Putamen (tissue), 1 donor: ENCODE data around the gene NME1.
"Not testable (repeated sequence)": the region's sequence is repeated elsewhere in the genome, so short reads cannot be mapped to it uniquely, and the experiment has no call there.

Experiments used
- DNase-seq: peaks from one replicate; pipeline ENCODE4 v3.0.0-alpha.2; 2016; ENCODE audit warnings: low spot score

Gene NME1

DNA sequence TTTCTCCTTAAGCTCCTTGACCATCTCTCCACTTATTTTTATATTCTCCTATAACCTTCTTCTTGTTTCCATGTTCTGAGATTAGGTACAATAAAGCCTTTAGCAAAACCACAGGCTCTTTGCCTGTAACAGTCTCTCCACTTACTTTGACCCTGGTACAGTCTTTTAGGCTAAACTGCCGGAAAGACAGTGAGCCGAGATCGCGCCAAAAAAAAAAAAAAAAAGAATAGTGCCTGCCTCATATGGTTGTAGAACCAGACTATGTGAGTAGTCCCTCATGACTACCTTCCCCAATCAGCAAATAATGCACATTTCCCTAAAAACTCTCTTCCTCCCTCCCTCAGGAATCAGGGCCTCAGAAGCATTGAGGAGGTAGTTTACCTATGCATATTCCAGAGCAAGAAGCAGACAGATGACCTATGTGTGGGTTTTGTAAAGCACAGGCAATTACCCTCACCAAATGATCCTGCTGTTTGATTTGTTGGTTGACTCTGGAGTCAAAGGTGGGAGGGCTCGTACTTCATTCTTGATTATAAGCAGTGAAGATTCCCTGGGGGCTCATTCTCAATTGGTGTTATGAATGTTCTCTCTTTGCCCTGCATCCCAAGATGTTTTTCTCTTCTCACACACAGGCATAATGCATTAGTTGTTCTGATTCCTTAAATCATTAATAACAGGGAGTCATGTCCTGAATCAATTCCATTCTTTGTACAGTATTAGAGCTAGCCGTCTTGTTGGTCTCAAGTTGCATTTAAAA is 8.9 kb upstream of the NME1 start:
- DNase-seq, result no peak

DNA sequence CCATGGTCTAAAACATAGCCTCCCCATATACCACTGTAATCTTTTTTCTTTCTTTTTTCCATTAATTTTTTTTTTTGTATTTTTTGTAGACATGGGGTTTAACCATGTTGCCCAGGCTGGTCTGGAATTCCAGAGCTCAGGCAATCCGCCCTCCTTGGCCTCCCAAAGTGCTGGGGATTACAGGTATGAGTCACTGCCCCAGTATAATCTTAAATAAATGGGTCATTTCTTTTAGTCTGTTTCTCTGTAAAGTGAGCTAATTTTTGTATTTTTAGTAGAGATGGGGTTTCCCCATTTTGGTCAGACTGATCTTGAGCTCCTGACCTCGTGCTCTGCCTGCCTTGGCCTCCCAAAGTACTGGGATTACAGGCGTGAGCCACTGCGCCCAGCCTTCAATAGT is 5.7 kb upstream of the NME1 start:
- DNase-seq, result no peak

DNA sequence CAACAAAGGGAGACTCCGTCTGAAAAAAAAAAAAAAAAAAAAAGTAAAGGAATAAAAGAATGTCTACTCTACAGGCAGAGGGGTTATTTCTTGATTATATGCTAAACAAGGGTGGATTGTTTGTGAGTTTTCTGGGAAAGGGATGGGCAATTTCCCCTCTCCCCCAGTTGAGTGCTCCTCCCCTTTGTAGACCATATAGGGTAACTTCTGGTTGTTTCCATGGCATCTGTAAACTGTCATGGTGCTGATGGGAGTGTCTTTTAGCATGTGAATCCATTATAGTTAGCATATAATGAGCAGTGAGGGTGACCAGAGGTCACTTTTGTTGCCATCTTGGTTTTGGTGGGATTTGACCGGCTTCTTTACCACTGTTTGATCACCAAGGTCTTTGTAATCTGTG is 4.2 kb upstream of the NME1 start:
- DNase-seq, result no peak

DNA sequence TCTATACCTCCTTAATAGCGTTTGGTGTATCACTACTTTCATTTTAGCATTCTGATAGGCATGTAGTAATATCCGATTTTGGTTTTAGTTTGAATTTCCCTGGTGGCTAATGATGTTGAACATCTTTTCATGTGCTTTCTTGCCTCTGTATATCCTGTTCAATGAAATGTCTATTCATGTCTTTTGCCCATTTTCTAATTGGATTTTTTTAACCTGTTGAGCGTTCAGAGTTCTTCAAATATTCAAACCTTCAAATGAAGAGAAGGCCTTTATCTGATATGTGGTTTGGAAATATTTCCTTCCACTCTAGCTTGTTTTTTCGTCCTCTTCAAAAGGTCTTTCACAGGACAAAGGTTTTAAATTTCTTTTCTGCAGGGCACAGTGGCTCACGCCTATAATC is 2.4 kb upstream of the NME1 start:
- DNase-seq, result no peak

DNA sequence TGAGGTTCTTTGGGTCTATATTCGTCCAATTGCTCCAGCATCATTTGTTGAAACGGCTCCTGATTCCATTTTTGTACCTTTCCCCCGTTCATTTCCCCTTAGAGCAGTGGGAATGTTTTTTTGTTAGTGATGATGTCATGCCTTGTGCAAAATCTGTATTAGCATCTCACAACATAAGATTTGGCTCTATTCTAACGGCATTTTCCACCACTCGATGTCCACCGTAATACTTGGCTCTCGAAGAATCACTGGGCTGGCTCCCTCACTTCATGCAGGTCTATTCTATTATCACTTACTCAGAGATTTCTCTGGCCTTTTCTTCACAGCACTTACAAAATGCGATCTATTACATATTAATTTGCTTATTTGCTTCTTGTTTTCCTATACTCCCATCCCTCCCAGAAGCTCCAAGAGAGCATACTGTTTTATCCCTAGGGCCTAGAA is 571 bp upstream of the NME1 start:
- no peak for DNase-seq

DNA sequence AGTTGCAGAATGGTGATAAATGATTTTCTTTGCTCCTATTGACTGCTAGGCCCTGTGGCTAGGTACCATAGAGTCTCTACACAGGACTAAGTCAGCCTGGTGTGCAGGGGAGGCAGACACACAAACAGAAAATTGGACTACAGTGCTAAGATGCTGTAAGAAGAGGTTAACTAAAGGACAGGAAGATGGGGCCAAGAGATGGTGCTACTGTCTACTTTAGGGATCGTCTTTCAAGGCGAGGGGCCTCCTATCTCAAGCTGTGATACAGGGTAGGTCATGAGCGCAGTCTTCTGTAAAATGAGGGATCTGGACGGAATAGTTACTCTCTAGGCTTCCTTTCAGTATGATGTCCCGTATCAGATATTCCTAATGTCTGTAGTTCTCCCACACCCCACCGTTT is 817 bp downstream of the NME1 start:
- no peak for DNase-seq

DNA sequence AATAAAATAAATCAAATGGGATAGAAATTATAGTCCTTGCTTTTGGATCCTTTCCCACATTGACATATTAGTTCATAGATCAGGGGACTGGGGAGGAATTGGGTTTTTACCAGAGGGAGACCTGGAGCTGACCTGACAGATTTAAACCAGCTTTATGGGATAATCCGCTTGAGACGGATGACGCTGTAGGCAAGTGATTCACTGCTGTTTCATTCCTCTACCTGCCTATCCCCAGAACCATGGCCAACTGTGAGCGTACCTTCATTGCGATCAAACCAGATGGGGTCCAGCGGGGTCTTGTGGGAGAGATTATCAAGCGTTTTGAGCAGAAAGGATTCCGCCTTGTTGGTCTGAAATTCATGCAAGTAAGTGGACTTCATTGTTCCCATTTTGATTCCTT is 2.1 kb downstream of the NME1 start:
- no peak for DNase-seq

DNA sequence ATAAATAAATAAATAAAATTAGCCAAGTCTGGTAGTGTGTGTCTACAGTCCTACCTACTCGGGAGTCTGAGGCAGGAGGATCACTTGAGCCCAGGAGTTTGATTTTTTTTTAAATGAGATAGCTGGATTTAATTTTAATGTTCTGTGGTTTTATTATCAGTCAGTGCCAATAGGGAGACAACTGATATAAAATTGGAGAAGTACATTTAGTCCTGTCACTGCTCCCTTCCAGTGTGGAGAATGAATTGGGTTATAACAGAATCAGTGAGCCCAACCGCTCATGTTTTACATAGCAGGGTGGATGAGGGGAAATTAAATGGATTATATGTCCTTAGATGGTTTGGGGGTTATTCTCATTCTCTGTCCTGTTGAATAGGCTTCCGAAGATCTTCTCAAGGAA is 6.2 kb downstream of the NME1 start:
- no peak for DNase-seq

DNA sequence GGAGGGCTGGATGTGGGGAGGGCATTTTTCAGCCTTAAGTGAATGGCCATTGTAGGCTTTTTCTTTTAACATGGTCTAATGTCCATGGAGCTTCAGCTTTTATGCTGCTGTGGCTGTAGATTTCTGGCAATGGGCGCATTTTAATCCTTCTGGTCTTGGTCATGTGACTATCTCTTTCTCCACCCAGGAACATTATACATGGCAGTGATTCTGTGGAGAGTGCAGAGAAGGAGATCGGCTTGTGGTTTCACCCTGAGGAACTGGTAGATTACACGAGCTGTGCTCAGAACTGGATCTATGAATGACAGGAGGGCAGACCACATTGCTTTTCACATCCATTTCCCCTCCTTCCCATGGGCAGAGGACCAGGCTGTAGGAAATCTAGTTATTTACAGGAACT is 8.2 kb downstream of the NME1 start:
- DNase-seq, result no peak

DNA sequence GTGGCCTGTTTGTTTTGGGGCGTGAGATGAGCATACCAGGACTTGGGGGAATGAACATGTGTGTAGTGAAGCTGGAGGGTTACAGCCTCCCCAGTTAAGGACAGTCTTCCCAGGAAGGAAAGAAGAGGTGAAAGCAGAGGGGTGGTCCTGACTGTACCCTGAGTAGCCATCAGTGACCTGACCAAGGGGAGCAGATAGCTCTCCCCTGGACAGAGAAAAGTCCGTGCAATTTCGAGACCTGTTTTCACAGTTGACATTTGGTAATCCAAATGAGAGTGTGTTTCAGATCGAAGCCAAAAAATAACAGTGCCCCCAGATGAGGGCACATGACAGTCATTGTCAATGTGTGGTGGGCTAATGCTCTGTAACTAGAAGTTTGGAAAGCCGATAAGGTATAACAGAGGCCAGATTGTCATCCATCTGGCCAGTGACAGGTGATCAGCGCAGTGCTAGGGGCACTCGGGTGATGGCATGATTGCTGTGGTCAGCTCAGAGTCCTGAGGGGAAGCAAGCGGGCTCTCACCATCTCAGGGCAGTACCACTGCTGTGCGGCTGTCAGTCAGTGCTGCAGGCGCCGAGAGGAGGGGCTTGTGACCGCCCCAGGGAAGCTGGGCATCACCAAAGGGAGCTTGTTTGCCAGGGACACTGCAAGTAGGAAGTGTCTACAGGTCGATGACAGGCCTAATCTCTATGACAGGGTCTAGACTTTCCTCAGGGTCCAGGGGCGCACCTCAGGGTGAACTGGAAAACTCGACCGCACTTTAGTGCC is 11.7 kb downstream of the NME1 start:
- no peak for DNase-seq

DNA sequence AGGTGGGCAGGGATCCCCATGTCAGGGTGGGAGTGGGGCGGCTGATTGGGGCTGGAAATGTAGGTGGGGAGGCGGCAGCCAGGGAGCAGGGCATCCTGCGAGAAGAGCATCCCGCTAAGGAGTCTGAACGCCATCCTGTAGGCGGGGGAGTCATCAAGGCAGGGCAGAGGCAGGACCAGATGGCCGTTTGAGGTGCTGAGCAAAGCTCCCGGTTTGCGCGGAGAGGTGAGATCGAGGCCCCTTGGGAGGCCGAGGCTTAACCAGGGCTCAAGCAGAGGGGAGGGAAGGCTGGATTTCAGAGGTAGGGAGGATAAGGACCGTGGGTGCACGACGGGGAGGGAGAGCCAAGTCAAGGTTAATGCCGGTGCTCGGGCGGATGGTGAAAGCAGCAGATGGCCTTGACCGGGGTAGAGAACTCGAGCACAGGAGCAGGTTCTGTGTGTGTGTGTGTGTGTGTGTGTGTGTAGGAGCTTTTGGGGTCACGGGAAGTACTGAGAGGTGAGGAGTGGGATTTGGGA is 12.4 kb downstream of the NME1 start:
- no peak for DNase-seq

DNA sequence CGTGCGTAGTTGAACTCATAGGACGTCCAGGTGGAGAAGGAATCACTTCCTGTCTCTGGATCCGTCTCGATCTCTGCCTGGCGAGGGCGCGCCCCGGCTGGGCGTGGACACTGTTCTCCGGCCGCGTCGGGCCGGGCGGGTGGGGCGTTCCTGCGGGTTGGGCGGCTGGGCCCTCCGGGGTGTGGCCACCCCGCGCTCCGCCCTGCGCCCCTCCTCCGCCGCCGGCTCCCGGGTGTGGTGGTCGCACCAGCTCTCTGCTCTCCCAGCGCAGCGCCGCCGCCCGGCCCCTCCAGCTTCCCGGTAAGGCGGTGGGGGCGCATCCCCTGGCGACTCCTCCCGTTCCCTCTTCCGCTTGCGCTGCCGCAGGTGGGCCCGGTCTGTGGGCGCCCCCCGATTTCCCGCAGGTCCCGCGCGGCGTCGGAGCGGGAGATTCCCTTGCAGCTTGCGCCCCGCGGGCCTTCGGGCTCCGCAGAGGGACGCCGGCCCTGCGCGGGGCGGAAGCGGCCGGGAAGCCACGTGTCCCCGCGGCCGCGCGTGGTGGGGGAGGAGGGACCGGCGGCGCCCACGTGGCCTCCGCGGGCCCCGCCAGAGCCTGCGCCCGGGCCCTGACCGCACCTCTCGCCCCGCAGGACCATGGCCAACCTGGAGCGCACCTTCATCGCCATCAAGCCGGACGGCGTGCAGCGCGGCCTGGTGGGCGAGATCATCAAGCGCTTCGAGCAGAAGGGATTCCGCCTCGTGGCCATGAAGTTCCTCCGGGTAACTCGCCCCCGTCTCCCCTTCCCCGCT is 13.0 kb downstream of the NME1 start, which contains the start of gene NME2:
TSS of gene NME2 (plus strand) at position 214 of the 789 bp plus-strand sequence. CDS start at position 634, 420 bp downstream.
- DNase-seq, result peak; percentile 70

DNA sequence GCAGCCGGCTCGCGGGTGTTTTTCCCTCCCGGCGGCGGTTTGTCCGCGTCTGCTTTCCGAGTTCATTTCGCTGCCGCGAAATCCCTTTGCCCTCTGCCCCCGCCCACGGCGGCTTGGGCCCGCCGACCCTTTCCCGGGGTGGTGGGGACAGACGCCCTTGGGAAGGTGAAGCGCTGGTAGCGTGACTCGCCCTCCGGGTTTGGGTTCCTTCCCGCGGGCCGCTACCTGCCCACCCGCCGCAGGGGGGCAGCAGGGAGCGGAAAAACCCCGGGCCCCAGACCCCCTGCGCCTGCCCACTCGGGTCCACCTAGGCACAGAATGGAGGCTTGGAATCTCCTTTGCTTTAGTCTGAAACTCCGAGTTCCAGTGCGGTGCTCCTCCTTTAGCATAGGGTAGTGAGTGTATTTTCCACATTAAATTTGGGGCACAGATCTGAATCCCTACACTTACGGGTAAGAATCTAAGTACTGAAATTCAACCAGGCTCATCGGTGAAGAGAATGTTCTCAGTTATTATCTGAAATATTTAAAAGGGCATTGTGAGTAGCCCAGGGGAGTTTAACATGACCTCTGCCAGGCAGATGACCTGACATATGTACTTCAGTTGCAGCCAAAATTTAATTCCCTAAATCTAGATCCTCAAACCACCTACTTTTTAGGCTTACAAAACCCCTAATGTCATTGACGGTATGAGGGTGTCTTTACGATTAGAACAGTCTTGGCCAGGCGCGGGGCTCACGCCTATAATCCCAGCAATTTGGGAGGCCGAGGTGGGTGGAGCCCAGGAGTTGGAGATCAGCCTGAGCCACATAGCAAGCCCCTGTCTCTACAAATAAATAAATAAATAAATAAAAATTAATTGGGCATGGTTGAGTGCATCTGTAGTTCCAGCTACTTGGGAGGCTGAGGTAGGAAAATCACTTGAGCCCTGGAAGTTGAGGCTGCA is 13.9 kb downstream of the NME1 start:
- peak; percentile 47 for DNase-seq

DNA sequence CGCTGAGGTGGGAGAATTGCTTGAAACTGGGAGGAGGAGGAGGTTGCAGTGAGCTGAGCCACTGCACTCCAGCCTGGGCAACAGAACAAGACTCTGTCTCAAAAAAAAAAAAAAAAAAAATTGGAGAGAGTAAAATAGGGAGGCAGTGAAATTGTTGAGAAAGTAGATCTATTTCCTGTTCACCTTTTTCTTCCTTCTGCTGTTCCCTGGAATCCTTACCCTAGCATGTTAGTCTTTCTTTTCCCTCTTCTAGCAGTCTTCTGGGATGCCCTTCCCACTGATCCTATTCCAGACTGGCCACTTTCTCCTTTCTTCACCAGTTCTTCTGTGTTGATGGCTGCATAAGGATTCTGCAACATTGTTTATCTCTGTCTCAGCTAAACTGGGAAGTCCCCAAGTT is 16.0 kb downstream of the NME1 start:
- DNase-seq, result no peak

DNA sequence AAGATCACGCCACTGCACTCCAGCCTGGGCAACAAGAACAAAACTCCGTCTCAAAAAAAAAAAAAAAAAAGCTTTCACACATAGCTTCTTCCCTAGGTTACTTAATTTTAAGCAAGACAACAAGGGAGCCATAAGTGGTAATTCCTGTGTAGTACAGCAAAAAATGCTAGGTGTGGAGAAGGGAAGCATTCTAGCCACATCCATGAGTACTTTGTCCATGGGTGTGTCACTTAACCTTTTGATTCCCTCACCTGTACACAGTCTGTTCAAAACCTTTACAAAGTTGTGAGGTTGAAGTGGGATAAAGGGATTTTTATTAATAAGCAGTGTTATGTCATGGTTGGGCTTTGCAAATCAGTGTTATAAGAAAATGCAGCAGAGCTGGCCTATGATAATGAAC is 17.4 kb downstream of the NME1 start:
- no peak for DNase-seq

DNA sequence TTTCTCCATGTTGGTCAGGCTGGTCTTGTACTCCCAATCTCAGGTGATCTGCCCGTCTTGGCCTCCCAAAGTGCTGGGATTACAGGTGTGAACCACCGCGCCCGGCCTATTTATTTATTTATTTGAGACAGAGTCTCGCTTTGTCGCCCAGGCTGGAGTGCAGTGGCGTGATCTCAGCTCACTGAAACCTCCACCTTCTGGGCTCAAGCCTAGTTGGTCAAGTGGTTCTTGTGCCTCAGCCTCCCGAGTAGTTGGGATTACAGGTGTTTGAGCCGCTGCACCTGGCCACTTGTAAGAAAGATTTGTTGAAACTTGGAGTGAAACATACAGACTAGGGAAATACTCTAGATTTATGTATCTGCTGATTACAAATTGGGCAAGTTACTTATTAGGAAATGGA is 18.7 kb downstream of the NME1 start:
- not testable (repeated sequence) for DNase-seq

DNA sequence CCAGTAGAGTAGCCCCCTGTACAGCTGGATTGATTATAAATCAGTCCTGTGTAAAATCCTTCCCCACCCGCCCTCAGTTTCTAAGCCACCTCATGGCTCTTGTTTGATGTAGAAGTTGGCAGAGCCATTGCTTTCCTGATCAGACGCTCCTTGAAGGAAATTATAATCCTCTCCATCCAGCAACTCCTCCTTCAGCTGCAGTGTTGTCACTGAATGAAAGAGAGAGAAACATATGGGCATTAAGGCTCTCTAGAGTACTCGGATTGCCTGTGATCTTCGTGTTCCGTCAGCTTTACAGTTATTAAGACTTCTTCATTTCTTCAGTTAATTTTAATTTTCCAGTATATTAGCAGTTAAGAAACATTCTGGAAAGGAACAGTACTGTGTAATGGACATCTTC is 27.1 kb downstream of the NME1 start:
- no peak for DNase-seq

DNA sequence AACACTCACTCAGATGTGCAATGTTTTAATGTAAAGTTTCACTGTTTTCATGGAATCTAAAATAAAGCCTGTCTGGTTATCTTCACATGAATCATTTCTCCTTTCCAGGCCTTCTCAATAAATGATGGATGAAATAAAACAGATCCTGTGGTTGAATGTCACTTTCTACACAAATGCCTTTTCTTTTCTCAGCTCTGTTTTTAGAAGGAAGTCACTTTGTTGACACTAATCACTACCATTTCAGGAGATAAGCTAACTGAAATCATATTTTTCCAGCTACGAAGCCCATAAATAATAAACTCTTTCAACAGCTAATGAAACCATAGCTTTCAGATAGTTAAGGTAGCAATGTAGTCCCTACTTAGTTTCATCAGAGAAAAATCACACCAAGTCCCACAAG is 30.8 kb downstream of the NME1 start:
- DNase-seq, result no peak

DNA sequence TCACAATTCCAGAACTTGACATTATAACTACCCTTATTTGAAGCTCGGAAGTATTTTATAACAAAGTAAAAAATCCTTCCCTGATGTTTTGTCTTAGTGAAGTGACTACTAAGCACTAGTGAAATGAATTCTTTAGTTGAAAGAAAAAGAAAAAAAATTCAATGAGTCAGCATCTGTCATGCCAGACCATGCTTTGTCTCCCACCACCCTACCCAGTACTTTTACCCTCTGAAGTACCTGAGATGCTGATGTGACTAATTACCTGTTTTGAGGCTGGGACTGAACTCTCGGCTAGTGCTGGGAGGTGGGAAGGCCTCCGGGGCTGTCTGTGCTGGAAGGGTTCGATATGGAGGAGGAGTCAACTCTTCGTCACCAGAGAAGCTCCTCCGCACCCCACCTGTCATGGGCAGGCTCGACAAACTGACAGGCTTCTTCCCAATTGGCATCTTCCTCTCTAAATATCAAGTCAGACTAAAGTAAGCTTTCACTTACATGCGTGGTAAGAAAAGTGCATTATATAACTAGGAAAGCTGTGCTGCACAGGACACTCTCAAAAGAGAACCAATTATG is 32.5 kb downstream of the NME1 start:
- peak; percentile 73 for DNase-seq

DNA sequence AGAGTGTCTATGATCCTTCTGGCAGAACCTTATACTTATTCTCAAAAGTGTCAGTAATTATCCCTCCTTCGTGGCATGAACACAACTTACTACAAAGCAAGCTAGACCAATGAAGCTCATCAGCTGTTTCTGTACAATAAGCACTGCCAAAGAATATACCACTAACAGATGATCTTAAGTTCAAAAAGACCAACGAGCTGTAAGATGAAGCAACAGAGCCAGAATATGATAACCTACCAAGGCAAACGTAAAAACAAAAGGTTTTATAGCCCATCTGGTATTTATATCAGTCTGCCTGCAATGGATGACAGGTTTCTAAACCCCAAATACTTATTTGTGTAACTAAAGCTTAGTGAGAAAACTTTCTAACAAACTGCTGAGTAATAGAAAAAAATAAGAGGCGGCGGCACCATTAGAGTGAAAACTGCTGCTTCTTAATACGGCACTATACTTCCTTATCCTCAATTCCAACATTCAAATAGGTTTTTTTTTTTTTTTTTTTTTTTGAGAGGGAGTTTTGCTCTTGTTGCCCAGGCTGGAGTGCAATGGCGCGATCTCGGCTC is 35.0 kb downstream of the NME1 start:
- no peak for DNase-seq

DNA sequence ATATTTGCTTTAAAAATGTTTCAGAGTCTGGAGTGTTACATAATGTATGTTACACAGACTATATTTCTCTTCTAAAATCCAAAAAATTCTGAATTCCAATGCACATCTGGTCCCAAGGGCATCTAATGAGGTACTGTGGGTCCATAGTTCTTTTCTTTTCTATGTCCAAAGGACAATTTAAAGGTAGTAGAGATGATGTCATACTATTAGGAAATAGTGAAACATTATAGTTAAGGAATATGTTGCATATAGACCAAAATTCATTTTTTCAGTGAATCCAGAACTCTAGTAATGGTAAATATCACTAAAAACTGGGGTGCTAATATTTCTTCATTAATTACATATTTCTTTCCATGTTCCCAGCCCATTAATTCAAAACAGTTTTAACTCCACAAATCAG is 35.8 kb downstream of the NME1 start:
- DNase-seq, result no peak
